ENCODE results near the gene FAM110D. TPM values are rescaled to one million over a fixed set of nuclear protein-coding genes. Genes with fewer than 3 reads are reported as not detected.

The FAM110D gene
- 1 to 10 TPM; 2.4 to 3.6 (median 2.7) TPM for total RNA-seq

GRCh38 chr1:26158908-26159742 is at the start of gene FAM110D:
TSS of gene FAM110D (plus strand) at chr1:26159079. CDS start at chr1:26161292, 2,213 bp downstream.
- Histone ChIP-seq H3K4me3 (peak within 1 kb of the TSS; percentile 65), H3K4me1 (peaks cover 20% of the 10 kb centered on the region), H3K9me3 (no peaks in the 10 kb centered on the region), H3K27ac (no peak within 1 kb of the TSS), H3K27me3 (peaks cover 38% of the 10 kb centered on the region), H3K36me3 (no peaks in the 10 kb centered on the region)
- DNase-seq (ENCODE audit: low spot score in 2 of 2), result no peak
- TF ChIP-seq POLR2A (IDR thresholded peaks at IDR 0.05), result no peak
- WGBS, result 34% methylated on average over 6 of the region's 6 CpGs

DNA sequence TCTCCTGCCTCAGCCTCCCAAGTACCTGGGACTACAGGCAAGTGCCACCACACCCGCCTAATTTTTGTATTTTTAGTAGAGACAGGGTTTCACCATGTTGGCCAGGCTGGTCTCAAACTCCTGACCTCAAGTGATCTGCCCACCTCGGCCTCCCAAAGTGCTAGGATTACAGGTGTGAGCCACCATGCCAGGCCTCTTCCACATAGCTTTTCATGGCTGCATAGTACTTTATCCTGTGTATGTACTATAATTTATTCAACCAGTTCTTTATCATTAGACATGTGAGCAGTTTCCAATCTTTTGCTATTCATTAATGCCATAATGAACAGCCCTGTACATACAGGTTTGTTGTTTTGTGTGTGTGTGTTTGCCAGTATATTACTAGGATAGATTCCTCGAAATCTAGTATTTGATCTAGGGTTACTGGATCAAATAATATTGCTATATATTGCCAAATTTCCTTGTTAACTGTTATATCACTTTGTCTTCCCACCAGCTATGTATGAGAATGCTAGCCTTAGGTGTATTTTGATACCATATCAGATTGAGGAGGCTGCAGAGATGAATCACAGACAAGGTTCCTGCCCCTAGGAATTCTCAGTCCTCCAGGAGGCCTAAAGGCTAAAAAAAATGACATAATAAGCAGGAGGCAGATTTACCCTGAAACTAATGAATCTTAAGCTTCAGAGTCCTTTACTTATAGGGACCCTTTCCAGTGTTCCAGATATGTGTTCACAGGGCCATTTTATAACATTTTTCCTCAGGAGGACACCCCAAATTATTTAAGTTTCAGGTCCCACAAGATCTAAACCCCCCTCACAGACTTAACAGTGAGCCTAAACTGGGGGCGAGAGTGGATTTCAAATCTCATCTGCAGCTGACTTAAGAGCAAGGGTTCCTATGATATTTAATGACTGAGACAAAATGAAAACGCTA is 49.4 kb upstream of the FAM110D start:
- H3K4me3 ChIP-seq, result no peak overlapping the region
- H3K36me3 ChIP-seq, result no peaks in the 10 kb centered on the region
- DNase-seq (ENCODE audit: low spot score in 2 of 2), result no peak
- 71% methylated on average over 5 of the region's 5 CpGs for WGBS
- H3K9me3 ChIP-seq, result no peaks in the 10 kb centered on the region
- no peak overlapping the region for H3K27ac ChIP-seq
- H3K27me3 ChIP-seq, result no peaks in the 10 kb centered on the region
- TF ChIP-seq, protein P1, sequence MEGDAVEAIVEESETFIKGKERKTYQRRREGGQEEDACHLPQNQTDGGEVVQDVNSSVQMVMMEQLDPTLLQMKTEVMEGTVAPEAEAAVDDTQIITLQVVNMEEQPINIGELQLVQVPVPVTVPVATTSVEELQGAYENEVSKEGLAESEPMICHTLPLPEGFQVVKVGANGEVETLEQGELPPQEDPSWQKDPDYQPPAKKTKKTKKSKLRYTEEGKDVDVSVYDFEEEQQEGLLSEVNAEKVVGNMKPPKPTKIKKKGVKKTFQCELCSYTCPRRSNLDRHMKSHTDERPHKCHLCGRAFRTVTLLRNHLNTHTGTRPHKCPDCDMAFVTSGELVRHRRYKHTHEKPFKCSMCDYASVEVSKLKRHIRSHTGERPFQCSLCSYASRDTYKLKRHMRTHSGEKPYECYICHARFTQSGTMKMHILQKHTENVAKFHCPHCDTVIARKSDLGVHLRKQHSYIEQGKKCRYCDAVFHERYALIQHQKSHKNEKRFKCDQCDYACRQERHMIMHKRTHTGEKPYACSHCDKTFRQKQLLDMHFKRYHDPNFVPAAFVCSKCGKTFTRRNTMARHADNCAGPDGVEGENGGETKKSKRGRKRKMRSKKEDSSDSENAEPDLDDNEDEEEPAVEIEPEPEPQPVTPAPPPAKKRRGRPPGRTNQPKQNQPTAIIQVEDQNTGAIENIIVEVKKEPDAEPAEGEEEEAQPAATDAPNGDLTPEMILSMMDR (IDR thresholded peaks at IDR 0.05), result no peak
- TF ChIP-seq POLR2A (IDR thresholded peaks at IDR 0.05) (no peak), EP300 (IDR thresholded peaks at IDR 0.05) (no peak), POLR2AphosphoS5 (IDR thresholded peaks at IDR 0.05) (no peak)
- H3K4me1 ChIP-seq, result peaks cover 25% of the 10 kb centered on the region

DNA sequence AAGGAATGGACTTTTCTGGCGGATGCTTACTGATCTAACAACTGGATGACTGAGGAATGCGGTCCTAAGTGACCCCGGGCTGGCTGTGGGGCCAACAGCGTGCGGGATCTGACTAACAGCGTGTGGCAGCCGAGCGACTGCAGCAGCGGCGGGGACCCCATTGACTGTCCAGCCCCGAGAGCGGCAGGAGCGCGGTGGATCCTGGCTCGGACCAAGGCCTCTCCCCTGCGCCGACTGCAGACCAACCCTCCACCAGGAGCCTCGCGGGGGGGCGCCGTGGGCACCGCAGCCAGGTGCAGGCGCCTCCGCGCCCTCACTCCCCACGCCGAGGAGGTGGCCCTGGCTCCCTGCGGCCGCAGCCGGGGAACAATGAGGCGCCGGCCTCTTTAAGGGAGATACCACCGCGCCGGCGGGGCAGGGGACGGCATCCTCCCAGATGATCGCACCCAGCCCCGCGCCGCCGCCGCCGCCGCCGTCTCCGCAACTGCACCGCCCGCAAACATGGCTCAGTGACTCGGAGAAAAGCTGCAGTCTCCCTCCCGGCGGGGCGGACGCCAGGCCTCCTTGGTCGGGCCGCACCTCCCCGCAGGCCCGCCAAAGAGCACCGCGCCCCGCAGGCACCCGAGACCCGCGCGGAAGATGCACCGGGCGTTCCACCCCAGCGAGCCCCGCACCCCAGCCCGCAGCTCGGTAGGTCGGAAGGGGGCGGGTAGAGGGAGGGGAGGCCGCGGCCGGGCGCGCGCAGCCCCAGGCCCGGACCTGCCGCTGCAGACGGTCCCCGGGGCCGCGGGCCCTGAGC is 47.9 kb upstream of the FAM110D start:
- TF ChIP-seq POLR2AphosphoS5 (IDR thresholded peaks at IDR 0.05), result no peak
- TF ChIP-seq, protein P1 (IDR thresholded peaks at IDR 0.05), result no peak
- no peak for TF ChIP-seq POLR2A (IDR thresholded peaks at IDR 0.05)
- TF ChIP-seq EP300 (IDR thresholded peaks at IDR 0.05), result no peak
- peak; percentile 84 to 86 for DNase-seq (ENCODE audit: low spot score in 2 of 2)
- WGBS, result 0% methylated on average over 10 of the region's 85 CpGs
- H3K36me3 ChIP-seq, result peaks cover 4% of the 10 kb centered on the region
- H3K4me3 ChIP-seq, result peak overlapping the region; percentile 98
- peak overlapping the region; percentile 97 for H3K27ac ChIP-seq
- no peaks in the 10 kb centered on the region for H3K27me3 ChIP-seq
- no peaks in the 10 kb centered on the region for H3K9me3 ChIP-seq
- H3K4me1 ChIP-seq, result peaks cover 25% of the 10 kb centered on the region

DNA sequence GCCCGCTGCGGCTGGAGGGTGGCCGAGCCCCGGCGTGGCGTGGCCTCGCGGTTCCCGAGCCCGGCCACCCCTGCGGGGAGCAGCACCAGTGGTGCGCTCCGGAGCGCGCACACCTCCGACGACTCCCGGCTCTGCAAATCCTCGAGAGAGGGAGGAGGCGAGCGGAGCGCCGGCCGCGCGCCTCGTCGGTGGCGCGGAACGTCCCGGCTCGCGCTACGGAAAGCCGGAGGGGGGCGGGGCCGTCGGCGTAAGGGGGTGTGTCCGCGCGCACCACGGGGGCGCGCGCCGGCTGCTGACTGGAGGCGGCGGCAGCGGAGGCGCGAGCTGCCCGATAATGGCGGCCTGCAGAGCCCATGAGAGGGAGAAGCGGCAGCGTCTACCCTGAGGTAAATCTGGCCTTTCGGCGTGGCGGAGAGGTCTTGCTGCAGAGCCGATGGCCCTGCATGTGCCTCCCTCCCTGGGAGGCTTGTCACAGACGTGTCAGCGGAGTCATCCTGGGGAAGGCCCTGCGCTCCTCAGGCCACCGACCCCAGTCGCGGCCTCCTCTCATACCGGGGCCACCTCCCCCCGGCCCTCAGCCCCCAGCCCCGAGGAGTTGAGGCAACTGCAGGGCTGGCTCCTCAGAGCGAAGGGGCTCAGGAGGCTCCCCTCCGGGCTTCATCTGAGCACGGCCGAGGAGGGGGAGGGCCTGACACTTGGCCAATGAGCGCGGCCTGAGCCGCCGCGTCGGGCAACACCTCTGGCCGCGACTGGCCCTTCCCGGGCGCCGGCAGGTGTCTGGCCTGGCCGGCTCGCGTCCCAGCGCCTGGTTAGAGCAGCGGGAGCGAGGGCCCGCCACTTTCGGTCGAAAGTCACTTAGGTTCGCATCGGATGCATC is 47.1 kb upstream of the FAM110D start, which contains the start of gene PDIK1L:
PDIK1L (plus strand) TSS at position 295 of the 877 bp plus-strand sequence. CDS start 2,485 bp downstream, outside the sequence.
- H3K27ac ChIP-seq, result peak within 1 kb of the TSS; percentile 97
- peaks cover 4% of the 10 kb centered on the region for H3K36me3 ChIP-seq
- H3K4me3 ChIP-seq, result peak within 1 kb of the TSS; percentile 98
- H3K4me1 ChIP-seq, result peaks cover 25% of the 10 kb centered on the region
- TF ChIP-seq, protein P1 (IDR thresholded peaks at IDR 0.05), result no peak
- peak in 2 of 3 donors; percentile 32 to 75 for TF ChIP-seq POLR2AphosphoS5 (IDR thresholded peaks at IDR 0.05)
- WGBS, result under 1% methylated on average over 57 of the region's 96 CpGs
- peak; percentile 93 to 95 for DNase-seq (ENCODE audit: low spot score in 2 of 2)
- H3K9me3 ChIP-seq, result no peaks in the 10 kb centered on the region
- H3K27me3 ChIP-seq, result no peaks in the 10 kb centered on the region

Data from suprapubic skin (tissue), 4 donors.